ENCODE measurements around the gene LCE1A. TPM values are rescaled to one million over a fixed set of nuclear protein-coding genes. Genes with fewer than 3 reads are reported as not detected.

The LCE1A gene
- total RNA-seq, 6 experiments from 2014 or later = not detected

DNA sequence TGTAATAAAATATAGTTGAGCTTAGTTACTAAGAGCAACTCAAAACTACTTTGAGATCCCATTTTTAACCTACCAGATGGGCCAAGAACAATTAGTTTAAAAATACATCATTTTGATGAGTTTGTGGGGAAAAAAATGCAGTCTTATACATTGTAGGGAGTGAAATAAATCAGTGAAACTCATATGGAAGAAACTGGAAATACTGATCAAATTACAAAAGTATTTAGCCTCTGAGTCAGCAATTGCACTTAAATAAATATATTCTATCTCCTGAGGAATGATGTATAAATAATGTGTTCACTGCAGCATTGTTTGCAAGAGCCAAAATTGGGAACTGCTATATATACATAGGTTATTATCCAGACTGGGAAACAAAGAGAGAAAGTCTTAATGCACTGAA lies 46.2 kb downstream of the LCE1A start:
- H3K9me3 Mint-ChIP-seq = no peaks in the 10 kb centered on the region
- H3K27ac Mint-ChIP-seq = no peak overlapping the region
- DNase-seq = no peak
- H3K4me3 Mint-ChIP-seq = no peak overlapping the region
- H3K4me1 Mint-ChIP-seq (ENCODE audit: low read depth) = peaks cover 7% of the 10 kb centered on the region; the same call in 1 of the 2 replicates
- H3K36me3 Mint-ChIP-seq (ENCODE audit: low read depth) = no peaks in the 10 kb centered on the region
- H3K27me3 Mint-ChIP-seq (ENCODE audit: insufficient read depth) = no peaks in the 10 kb centered on the region; the same call in 1 of the 2 replicates
- TF ChIP-seq CTCF (IDR thresholded peaks at IDR 0.05) = no peak

DNA sequence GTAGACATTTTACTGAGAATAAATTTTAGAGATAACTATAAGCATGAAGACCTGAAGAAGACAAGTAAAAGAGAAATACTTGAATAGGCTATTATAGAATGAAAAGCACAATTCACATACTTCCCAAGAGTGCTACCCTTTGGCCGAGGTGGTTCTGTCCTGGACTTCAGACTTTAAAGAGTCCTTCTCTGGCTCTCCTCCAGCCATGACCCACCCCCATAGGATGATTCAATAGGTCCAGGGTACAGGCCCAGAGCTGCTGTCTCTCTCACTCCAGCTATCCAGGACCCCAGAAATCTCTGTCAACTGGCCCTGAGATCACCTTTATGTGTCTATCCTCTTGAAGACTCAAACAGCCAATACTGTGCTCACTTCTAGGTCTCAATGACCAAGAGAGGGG lies 49.6 kb downstream of the LCE1A start:
- Mint-ChIP-seq H3K4me1 (ENCODE audit: low read depth) (peaks cover 7% of the 10 kb centered on the region; the same call in 1 of the 2 replicates), H3K4me3 (no peak overlapping the region), H3K9me3 (no peaks in the 10 kb centered on the region; the same call in 1 of the 2 replicates), H3K27ac (no peak overlapping the region), H3K27me3 (ENCODE audit: insufficient read depth) (peaks cover 2% of the 10 kb centered on the region), H3K36me3 (ENCODE audit: low read depth) (no peaks in the 10 kb centered on the region)
- DNase-seq = no peak
- no peak for TF ChIP-seq CTCF (IDR thresholded peaks at IDR 0.05)

Other genes starting within 250 kb of the LCE1A start
- gene LCE3D, start 247.0 kb upstream of the LCE1A start, total RNA-seq (2021; fragmentation: NEBNext Ultra II Directional; extraction: Animal tissue kit (Norgen Biotek cat#: 25700)) = not detected
- not detected for gene LCE3C, start 227.2 kb upstream of the LCE1A start, total RNA-seq (2021; fragmentation: NEBNext Ultra II Directional; extraction: Animal tissue kit (Norgen Biotek cat#: 25700))
- gene LCE3B, start 213.7 kb upstream of the LCE1A start, total RNA-seq (2021; fragmentation: NEBNext Ultra II Directional; extraction: Animal tissue kit (Norgen Biotek cat#: 25700)) = not detected
- not detected for gene LCE3A, start 204.4 kb upstream of the LCE1A start, total RNA-seq (2021; fragmentation: NEBNext Ultra II Directional; extraction: Animal tissue kit (Norgen Biotek cat#: 25700))
- gene LCE2D, start 164.1 kb upstream of the LCE1A start, total RNA-seq (2021; fragmentation: NEBNext Ultra II Directional; extraction: Animal tissue kit (Norgen Biotek cat#: 25700)) = not detected
- gene LCE2C, start 152.2 kb upstream of the LCE1A start, total RNA-seq (2021; fragmentation: NEBNext Ultra II Directional; extraction: Animal tissue kit (Norgen Biotek cat#: 25700)) = not detected
- not detected for gene LCE2B, start 141.3 kb upstream of the LCE1A start, total RNA-seq (2021; fragmentation: NEBNext Ultra II Directional; extraction: Animal tissue kit (Norgen Biotek cat#: 25700))
- gene LCE2A, start 129.1 kb upstream of the LCE1A start, total RNA-seq (2021; fragmentation: NEBNext Ultra II Directional; extraction: Animal tissue kit (Norgen Biotek cat#: 25700)) = 10 to 100 TPM in 2 of 6 experiments, 1 to 10 TPM in 4; 2.1 to 21.0 (median 3.2) TPM
- under 1 TPM in 1 of 6 experiments, not detected in 5; 0.31 TPM for gene LCE4A, start 119.3 kb upstream of the LCE1A start, total RNA-seq (2021; fragmentation: NEBNext Ultra II Directional; extraction: Animal tissue kit (Norgen Biotek cat#: 25700))
- not detected for gene KPRP, start 69.4 kb upstream of the LCE1A start, total RNA-seq (2021; fragmentation: NEBNext Ultra II Directional; extraction: Animal tissue kit (Norgen Biotek cat#: 25700))
- gene LCE1F, start 52.3 kb upstream of the LCE1A start, total RNA-seq (2021; fragmentation: NEBNext Ultra II Directional; extraction: Animal tissue kit (Norgen Biotek cat#: 25700)) = not detected
- not detected for gene LCE1E, start 41.2 kb upstream of the LCE1A start, total RNA-seq (2021; fragmentation: NEBNext Ultra II Directional; extraction: Animal tissue kit (Norgen Biotek cat#: 25700))
- not detected for gene LCE1D, start 30.8 kb upstream of the LCE1A start, total RNA-seq (2021; fragmentation: NEBNext Ultra II Directional; extraction: Animal tissue kit (Norgen Biotek cat#: 25700))
- not detected for gene LCE1C, start 20.8 kb upstream of the LCE1A start, total RNA-seq (2021; fragmentation: NEBNext Ultra II Directional; extraction: Animal tissue kit (Norgen Biotek cat#: 25700))
- not detected for gene LCE1B, start 15.5 kb upstream of the LCE1A start, total RNA-seq (2021; fragmentation: NEBNext Ultra II Directional; extraction: Animal tissue kit (Norgen Biotek cat#: 25700))
- gene LCE6A, start 15.4 kb downstream of the LCE1A start, total RNA-seq (2021; fragmentation: NEBNext Ultra II Directional; extraction: Animal tissue kit (Norgen Biotek cat#: 25700)) = not detected
- not detected for gene LCE7A, start 32.5 kb downstream of the LCE1A start, total RNA-seq (2021; fragmentation: NEBNext Ultra II Directional; extraction: Animal tissue kit (Norgen Biotek cat#: 25700))
- gene SMCP, start 50.8 kb downstream of the LCE1A start, total RNA-seq (2021; fragmentation: NEBNext Ultra II Directional; extraction: Animal tissue kit (Norgen Biotek cat#: 25700)) = not detected
- not detected for gene IVL, start 81.1 kb downstream of the LCE1A start, total RNA-seq (2021; fragmentation: NEBNext Ultra II Directional; extraction: Animal tissue kit (Norgen Biotek cat#: 25700))
- not detected for gene SPRR5, start 119.7 kb downstream of the LCE1A start, total RNA-seq (2021; fragmentation: NEBNext Ultra II Directional; extraction: Animal tissue kit (Norgen Biotek cat#: 25700))
- gene SPRR4, start 143.2 kb downstream of the LCE1A start, total RNA-seq (2021; fragmentation: NEBNext Ultra II Directional; extraction: Animal tissue kit (Norgen Biotek cat#: 25700)) = not detected
- gene SPRR1A, start 156.6 kb downstream of the LCE1A start, total RNA-seq (2021; fragmentation: NEBNext Ultra II Directional; extraction: Animal tissue kit (Norgen Biotek cat#: 25700)) = not detected
- gene SPRR3, start 174.3 kb downstream of the LCE1A start, total RNA-seq (2021; fragmentation: NEBNext Ultra II Directional; extraction: Animal tissue kit (Norgen Biotek cat#: 25700)) = not detected
- gene SPRR1B, start 203.7 kb downstream of the LCE1A start, total RNA-seq (2021; fragmentation: NEBNext Ultra II Directional; extraction: Animal tissue kit (Norgen Biotek cat#: 25700)) = not detected
- gene SPRR2D, start 213.6 kb downstream of the LCE1A start, total RNA-seq (2021; fragmentation: NEBNext Ultra II Directional; extraction: Animal tissue kit (Norgen Biotek cat#: 25700)) = not detected
- gene SPRR2A, start 230.0 kb downstream of the LCE1A start, total RNA-seq (2021; fragmentation: NEBNext Ultra II Directional; extraction: Animal tissue kit (Norgen Biotek cat#: 25700)) = not detected
- not detected for gene SPRR2B, start 244.1 kb downstream of the LCE1A start, total RNA-seq (2021; fragmentation: NEBNext Ultra II Directional; extraction: Animal tissue kit (Norgen Biotek cat#: 25700))

All from HFFc6 (cell line).